KOPT-K1 (cell line): ENCODE measurements around the gene CASP4.
"Not testable (repeated sequence)": the region's sequence is repeated elsewhere in the genome, so short reads cannot be mapped to it uniquely, and the experiment has no call there.

Source experiments
- H3K27ac ChIP-seq: fragments of 200-600 bp; sonication (generic); 2 replicates; pipeline ENCODE4 v1.5.1; 2016; ENCODE audit warnings: antibody characterized with exemption, mild to moderate bottlenecking, low read depth, low read length; ENCODE audit not compliant: poor library complexity, severe bottlenecking
- H3K36me3 ChIP-seq: fragments of 200-600 bp; sonication (generic); 2 replicates; pipeline ENCODE4 v1.5.1; 2017; ENCODE audit warnings: antibody characterized with exemption, mild to moderate bottlenecking, low read length, moderate library complexity; ENCODE audit not compliant: insufficient read depth
- H3K9me3 ChIP-seq: fragments of 200-600 bp; sonication (generic); 2 replicates; pipeline ENCODE4 v1.5.1; 2017; ENCODE audit warnings: antibody characterized with exemption, low read length, mild to moderate bottlenecking; ENCODE audit not compliant: insufficient read depth, poor library complexity, severe bottlenecking

The CASP4 gene

GRCh38 chr11:104968856-104969776 is 742 bp upstream of the CASP4 start:
- H3K27ac ChIP-seq, result peak overlapping the region; percentile 68
- peaks cover 31% of the 10 kb centered on the region for H3K9me3 ChIP-seq
- peaks cover 11% of the 10 kb centered on the region for H3K36me3 ChIP-seq

- Histone ChIP-seq H3K9me3 (peaks cover 32% of the 10 kb centered on the region), H3K36me3 (peaks cover 12% of the 10 kb centered on the region), H3K27ac (peak overlapping the region; percentile 68)
These were observed 630 bp downstream of the CASP4 start for GRCh38 chr11:104967534-104968354.

GRCh38 chr11:104965735-104966134 is 2.6 kb downstream of the CASP4 start:
- peaks cover 21% of the 10 kb centered on the region for H3K36me3 ChIP-seq

GRCh38 chr11:104964247-104964646 is 4.1 kb downstream of the CASP4 start:
- no peak overlapping the region for H3K27ac ChIP-seq
- H3K36me3 ChIP-seq, result peaks cover 21% of the 10 kb centered on the region
- peaks cover 43% of the 10 kb centered on the region for H3K9me3 ChIP-seq

More at GRCh38 chr11:104965735-104966134, 2.6 kb downstream of the CASP4 start:
- peaks cover 43% of the 10 kb centered on the region for H3K9me3 ChIP-seq
- no peak overlapping the region for H3K27ac ChIP-seq

- peaks cover 21% of the 10 kb centered on the region for H3K36me3 ChIP-seq
- no peak overlapping the region for H3K27ac ChIP-seq
These were observed 5.5 kb downstream of the CASP4 start for GRCh38 chr11:104962852-104963251.

GRCh38 chr11:104957280-104957679 is 11.1 kb downstream of the CASP4 start:
- H3K9me3 ChIP-seq, result peaks cover 11% of the 10 kb centered on the region
- no peak overlapping the region for H3K27ac ChIP-seq
- peaks cover 25% of the 10 kb centered on the region; the same call in 1 of the 2 replicates for H3K36me3 ChIP-seq

More at GRCh38 chr11:104962852-104963251, 5.5 kb downstream of the CASP4 start:
- peaks cover 43% of the 10 kb centered on the region for H3K9me3 ChIP-seq

- H3K9me3 ChIP-seq, result peaks cover 5% of the 10 kb centered on the region
- H3K36me3 ChIP-seq, result peaks cover 25% of the 10 kb centered on the region; the same call in 1 of the 2 replicates
- H3K27ac ChIP-seq, result no peak overlapping the region
These were observed 11.8 kb downstream of the CASP4 start for GRCh38 chr11:104956528-104956927.

- H3K27ac ChIP-seq, result no peak overlapping the region
- peaks cover 61% of the 10 kb centered on the region for H3K36me3 ChIP-seq
- no peaks in the 10 kb centered on the region for H3K9me3 ChIP-seq
These were observed 21.5 kb downstream of the CASP4 start for GRCh38 chr11:104946907-104947306.

GRCh38 chr11:104944076-104944475 is 24.3 kb downstream of the CASP4 start:
- no peak overlapping the region for H3K27ac ChIP-seq

GRCh38 chr11:104943561-104943960 is 24.8 kb downstream of the CASP4 start:
- H3K36me3 ChIP-seq, result peaks cover 34% of the 10 kb centered on the region
- H3K27ac ChIP-seq, result no peak overlapping the region
- no peaks in the 10 kb centered on the region for H3K9me3 ChIP-seq

More at GRCh38 chr11:104944076-104944475, 24.3 kb downstream of the CASP4 start:
- peaks cover 38% of the 10 kb centered on the region for H3K36me3 ChIP-seq
- no peaks in the 10 kb centered on the region for H3K9me3 ChIP-seq

- Histone ChIP-seq H3K36me3 (no peaks in the 10 kb centered on the region), H3K27ac (no peak overlapping the region), H3K9me3 (no peaks in the 10 kb centered on the region)
These were observed 33.8 kb downstream of the CASP4 start for GRCh38 chr11:104934594-104934993.

- not testable (repeated sequence) for H3K36me3 ChIP-seq, H3K27ac ChIP-seq, H3K9me3 ChIP-seq
These were observed 34.3 kb downstream of the CASP4 start for GRCh38 chr11:104934073-104934472.

GRCh38 chr11:104928811-104929210 is 39.6 kb downstream of the CASP4 start:
- Histone ChIP-seq H3K27ac (no peak overlapping the region), H3K36me3 (no peaks in the 10 kb centered on the region), H3K9me3 (peaks cover 7% of the 10 kb centered on the region)

GRCh38 chr11:104926771-104927611 is 41.4 kb downstream of the CASP4 start:
- Histone ChIP-seq H3K36me3 (no peaks in the 10 kb centered on the region), H3K9me3 (peaks cover 7% of the 10 kb centered on the region), H3K27ac (no peak overlapping the region)
